B cell (primary cell): ENCODE results near the gene SMG7. TPM values are rescaled to one million over a fixed set of nuclear protein-coding genes. Genes with fewer than 3 reads are reported as not detected.

Source experiments
- ATAC-seq: fragments of 200-7000 bp; cut with Tn5 transposase; one replicate; pipeline ENCODE4 v1.10.0; 2021; ENCODE audit warnings: low read depth, mild to moderate bottlenecking, moderate number of reproducible peaks, moderate library complexity
- CTCF ChIA-PET: fragments of 350-600 bp; sonication (Branson Sonifier 250); formaldehyde crosslinking; loops from one replicate; lab custom pipeline; 2021; ENCODE audit warnings: antibody characterized with exemption, inconsistent platforms; lab: Charles Lee
- POLR2A ChIA-PET: fragments of 350-600 bp; sonication (Branson Sonifier 250); formaldehyde crosslinking; loops from one replicate; lab custom pipeline; 2021; ENCODE audit warnings: antibody characterized with exemption; lab: Charles Lee
- DNase-seq: peaks from one replicate; pipeline ENCODE4 v3.0.0; 2013
- H2AFZ ChIP-seq: 2 replicates; pipeline ENCODE4 v1.6.1; 2012; ENCODE audit warnings: mild to moderate bottlenecking, low read depth, low read length; ENCODE audit not compliant: insufficient read depth, poor library complexity, severe bottlenecking
- H3K27ac ChIP-seq, 2 donors: 1 replicate in 1 of 2; 2 replicates in 1 of 2; pipeline ENCODE4 v1.5.1; 2012 to 2013; ENCODE audit warnings: low read length in 2 of 2, mild to moderate bottlenecking in 2 of 2, moderate library complexity in 1 of 2
- H3K27me3 ChIP-seq, 4 experiments: fragments of 200-600 bp in 1 of 4; sonication (generic) in 1 of 4; replicated peaks in 1 of 4; 1 replicate in 2 of 4; 2 replicates in 2 of 4; pipeline versions ENCODE4 v1.6.1 to v1.7.0; 2013 to 2016; ENCODE audit warnings: low read length in 3 of 4, mild to moderate bottlenecking in 2 of 4, mixed read lengths in 1 of 4, moderate library complexity in 1 of 4; ENCODE audit not compliant: insufficient read depth in 4 of 4, control insufficient read depth in 3 of 4; ENCODE audit errors: control extremely low read depth in 1 of 4
- H3K36me3 ChIP-seq, 2 experiments: replicated peaks in 1 of 2; 1 replicate in 1 of 2; 2 replicates in 1 of 2; pipeline versions ENCODE4 v1.6.1 to v1.7.1; 2013; ENCODE audit warnings: low read length in 1 of 2; ENCODE audit not compliant: insufficient read depth in 2 of 2, control insufficient read depth in 1 of 2; ENCODE audit errors: control extremely low read depth in 1 of 2, extremely low read depth in 1 of 2
- H3K4me1 ChIP-seq, 2 donors: fragments of 200-600 bp in 1 of 2; sonication (generic) in 1 of 2; 1 replicate in 1 of 2; 2 replicates in 1 of 2; pipeline versions ENCODE4 v1.5.1 to v1.6.1; 2013 to 2017; ENCODE audit warnings: low read length in 2 of 2; ENCODE audit not compliant: control insufficient read depth in 2 of 2, insufficient read depth in 2 of 2
- H3K4me2 ChIP-seq: replicated peaks from 2 replicates; pipeline ENCODE3; 2012; ENCODE audit warnings: mild to moderate bottlenecking, low read depth, low read length; ENCODE audit not compliant: poor library complexity, severe bottlenecking
- H3K4me3 ChIP-seq, 5 experiments: fragments of 200-600 bp in 1 of 5; sonication (generic) in 1 of 5; 1 replicate in 3 of 5; 2 replicates in 2 of 5; pipeline versions ENCODE4 v1.5.1 to v1.7.0; 2011 to 2016; ENCODE audit warnings: low read length in 4 of 5, mild to moderate bottlenecking in 4 of 5, low read depth in 2 of 5, control low read depth in 1 of 5, moderate library complexity in 1 of 5; ENCODE audit not compliant: insufficient read depth in 1 of 5; ENCODE audit errors: control extremely low read depth in 1 of 5, extremely low read depth in 1 of 5
- H3K79me2 ChIP-seq: fragments of 200-600 bp; sonication (generic); one replicate; pipeline ENCODE4 v1.6.0; 2016; ENCODE audit warnings: low read length; ENCODE audit not compliant: control insufficient read depth, insufficient read depth
- H3K9ac ChIP-seq: fragments of 200-600 bp; sonication (generic); 2 replicates; pipeline ENCODE4 v1.6.1; 2017; ENCODE audit warnings: mild to moderate bottlenecking, low read length, moderate library complexity
- H3K9me3 ChIP-seq, 3 donors: one replicate each; pipeline versions ENCODE4 v1.6.1 to v1.7.1; 2013; ENCODE audit warnings: low read length in 2 of 3; ENCODE audit not compliant: control insufficient read depth in 2 of 3, insufficient read depth in 1 of 3; ENCODE audit errors: control extremely low read depth in 1 of 3
- H4K20me1 ChIP-seq: 2 replicates; pipeline ENCODE4 v1.6.0; 2012; ENCODE audit warnings: mild to moderate bottlenecking, low read length; ENCODE audit not compliant: insufficient read depth, control insufficient read depth, poor library complexity, severe bottlenecking
- H3K27ac Mint-ChIP-seq: one replicate; pipeline ENCODE4 v1.8.0; 2021; ENCODE audit warnings: mixed read lengths
- H3K27me3 Mint-ChIP-seq: one replicate; pipeline ENCODE4 v1.8.0; 2021; ENCODE audit warnings: mixed read lengths
- H3K4me1 Mint-ChIP-seq: one replicate; pipeline ENCODE4 v1.8.0; 2021; ENCODE audit warnings: mixed read lengths
- H3K4me3 Mint-ChIP-seq: one replicate; pipeline ENCODE4 v1.8.0; 2021; ENCODE audit warnings: mixed read lengths
- H3K9me3 Mint-ChIP-seq: one replicate; pipeline ENCODE4 v1.8.0; 2022; ENCODE audit warnings: mixed read lengths; ENCODE audit not compliant: insufficient read depth
- CTCF ChIP-seq: fragments of 200-600 bp; IDR thresholded peaks from one replicate; pipeline ENCODE4 v1.8.0; 2022; ENCODE audit warnings: antibody characterized with exemption, mild to moderate bottlenecking
- EZH2 ChIP-seq: IDR thresholded peaks from 2 replicates; pipeline ENCODE4 v1.6.1; 2012; ENCODE audit warnings: borderline replicate concordance, low read depth, mild to moderate bottlenecking, moderate library complexity, low read length; ENCODE audit not compliant: insufficient read depth, poor library complexity, severe bottlenecking
- WGBS: methylation state at CpG from one replicate; pipeline ENCODE4 v1.1.5; 2013; ENCODE audit warnings: missing lambda C conversion rate; ENCODE audit not compliant: insufficient coverage; 5-methylcytosine and 5-hydroxymethylcytosine counted together
- intact Hi-C: fragments of 100-400 bp; cut with micrococcal nuclease; formaldehyde crosslinking; loops from one replicate; pipeline ENCODE4 v1.10.0; 2022
- polyA plus RNA-seq: library from polyadenylated mRNA; depleted of rRNA; stranded (reverse); fragments of >200 nt; gene quantifications from 2 replicates; pipeline ENCODE4 v1.2.3, GENCODE V29; 2012
- total RNA-seq, 2 donors: library from RNA; stranded (reverse); fragments of 120-200 nt in 1 of 2; gene quantifications; 1 replicate in 1 of 2; 2 replicates in 1 of 2; pipeline versions ENCODE4 v1.2.3 to v1.2.4, GENCODE V29; 2013 to 2022

Gene SMG7
- total and polyA plus RNA-seq, 2 donors (not counting 1 experiment from before 2014, with no cell fraction given) = 20.8 to 73.3 TPM

GRCh38 chr1:183438060-183438459 is 34.2 kb upstream of the SMG7 start:
- Histone ChIP-seq H3K9ac (no peak overlapping the region), H3K79me2 (no peaks in the 10 kb centered on the region), H4K20me1 (no peaks in the 10 kb centered on the region), H3K27me3 (peaks cover 0 to 7% (median 0%) of the 10 kb centered on the region in 4 experiments), H2AFZ (no peak overlapping the region), H3K4me1 (no peaks in the 10 kb centered on the region), H3K4me2 (no peak overlapping the region), H3K27ac (no peak overlapping the region), H3K9me3 (no peaks in the 10 kb centered on the region), H3K4me3 (no peak overlapping the region), H3K36me3 (no peaks in the 10 kb centered on the region)
- DNase-seq (no peak), ATAC-seq (no peak)
- H3K4me1 Mint-ChIP-seq = no peaks in the 10 kb centered on the region
- H3K27me3 Mint-ChIP-seq = peaks cover 23% of the 10 kb centered on the region
- intact Hi-C loops = no loop called here
- WGBS = no CpG with 5 or more reads among the region's 2 CpGs
- H3K4me3 Mint-ChIP-seq = no peak overlapping the region
- H3K27ac Mint-ChIP-seq = no peak overlapping the region
- TF ChIP-seq EZH2 = no peak
- TF ChIP-seq CTCF = no peak
- ChIA-PET CTCF (no interaction called here), POLR2A (no interaction called here)
- H3K9me3 Mint-ChIP-seq = no peaks in the 10 kb centered on the region

- CTCF ChIA-PET = interaction anchor here (1.3 kb wide), 1 partner anchor 161 kb away, joined by 3 read pairs; no protein-coding TSS in a partner anchor
- Mint-ChIP-seq H3K9me3 (no peaks in the 10 kb centered on the region), H3K4me1 (no peaks in the 10 kb centered on the region)
These were observed 29.3 kb upstream of the SMG7 start for GRCh38 chr1:183443011-183443410.

More at GRCh38 chr1:183443011-183443410, 29.3 kb upstream of the SMG7 start:
- H3K27ac Mint-ChIP-seq = no peak overlapping the region
- H2AFZ ChIP-seq = no peak overlapping the region
- no CpG with 5 or more reads among the region's 2 CpGs for WGBS
- H4K20me1 ChIP-seq = no peaks in the 10 kb centered on the region
- no peak overlapping the region for H3K4me3 ChIP-seq
- no peaks in the 10 kb centered on the region for H3K4me1 ChIP-seq
- ATAC-seq (no peak), DNase-seq (no peak)
- POLR2A ChIA-PET = no interaction called here
- H3K4me3 Mint-ChIP-seq = no peak overlapping the region
- no peaks in the 10 kb centered on the region for H3K36me3 ChIP-seq
- intact Hi-C loops = no loop called here
- no peak for TF ChIP-seq CTCF
- no peak for TF ChIP-seq EZH2
- no peak overlapping the region for H3K27ac ChIP-seq
- H3K27me3 Mint-ChIP-seq = peaks cover 3% of the 10 kb centered on the region
- peaks cover 0 to 4% (median 0%) of the 10 kb centered on the region in 4 experiments for H3K27me3 ChIP-seq
- H3K4me2 ChIP-seq = no peak overlapping the region
- H3K9me3 ChIP-seq = no peaks in the 10 kb centered on the region
- H3K79me2 ChIP-seq = no peaks in the 10 kb centered on the region
- no peak overlapping the region for H3K9ac ChIP-seq
